ENCODE results near the gene NOB1. TPM values are rescaled to one million over a fixed set of nuclear protein-coding genes. Genes with fewer than 3 reads are reported as not detected.

Gene NOB1
- total RNA-seq, 1 donor from 2014 or later: 20.2 TPM

DNA sequence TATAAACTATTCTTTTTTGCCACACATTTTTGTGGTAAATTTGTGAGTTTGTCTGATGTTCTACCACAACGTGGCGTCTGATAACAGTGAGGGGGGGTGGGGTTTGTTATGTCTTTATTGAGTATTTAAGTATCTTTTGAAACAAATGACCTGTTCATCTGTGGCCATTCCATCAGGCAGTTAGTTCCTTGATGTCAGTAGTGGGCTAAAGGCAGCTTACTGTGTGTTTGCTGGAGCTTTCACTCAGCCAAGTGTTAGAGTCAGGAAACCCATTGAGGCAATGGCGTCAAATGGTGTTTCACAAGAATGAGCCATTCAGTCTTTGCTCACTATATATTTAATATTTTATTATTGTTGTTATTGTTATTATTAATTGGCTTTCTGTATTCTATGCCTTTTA, 56.3 kb downstream of the NOB1 start:
- Histone ChIP-seq H3K9me3 (no peaks in the 10 kb centered on the region), H3K27me3 (no peaks in the 10 kb centered on the region), H3K27ac (no peak overlapping the region), H3K36me3 (peaks cover 30 to 42% of the 10 kb centered on the region in 2 donors), H3K4me1 (no peaks in the 10 kb centered on the region), H3K4me3 (no peak overlapping the region)
- DNase-seq (ENCODE audit: low spot score in 2 of 2): no peak
- intact Hi-C loops (cut with DNase I): no loop called here
- TF ChIP-seq, protein P1, sequence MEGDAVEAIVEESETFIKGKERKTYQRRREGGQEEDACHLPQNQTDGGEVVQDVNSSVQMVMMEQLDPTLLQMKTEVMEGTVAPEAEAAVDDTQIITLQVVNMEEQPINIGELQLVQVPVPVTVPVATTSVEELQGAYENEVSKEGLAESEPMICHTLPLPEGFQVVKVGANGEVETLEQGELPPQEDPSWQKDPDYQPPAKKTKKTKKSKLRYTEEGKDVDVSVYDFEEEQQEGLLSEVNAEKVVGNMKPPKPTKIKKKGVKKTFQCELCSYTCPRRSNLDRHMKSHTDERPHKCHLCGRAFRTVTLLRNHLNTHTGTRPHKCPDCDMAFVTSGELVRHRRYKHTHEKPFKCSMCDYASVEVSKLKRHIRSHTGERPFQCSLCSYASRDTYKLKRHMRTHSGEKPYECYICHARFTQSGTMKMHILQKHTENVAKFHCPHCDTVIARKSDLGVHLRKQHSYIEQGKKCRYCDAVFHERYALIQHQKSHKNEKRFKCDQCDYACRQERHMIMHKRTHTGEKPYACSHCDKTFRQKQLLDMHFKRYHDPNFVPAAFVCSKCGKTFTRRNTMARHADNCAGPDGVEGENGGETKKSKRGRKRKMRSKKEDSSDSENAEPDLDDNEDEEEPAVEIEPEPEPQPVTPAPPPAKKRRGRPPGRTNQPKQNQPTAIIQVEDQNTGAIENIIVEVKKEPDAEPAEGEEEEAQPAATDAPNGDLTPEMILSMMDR (IDR thresholded peaks at IDR 0.05): no peak

DNA sequence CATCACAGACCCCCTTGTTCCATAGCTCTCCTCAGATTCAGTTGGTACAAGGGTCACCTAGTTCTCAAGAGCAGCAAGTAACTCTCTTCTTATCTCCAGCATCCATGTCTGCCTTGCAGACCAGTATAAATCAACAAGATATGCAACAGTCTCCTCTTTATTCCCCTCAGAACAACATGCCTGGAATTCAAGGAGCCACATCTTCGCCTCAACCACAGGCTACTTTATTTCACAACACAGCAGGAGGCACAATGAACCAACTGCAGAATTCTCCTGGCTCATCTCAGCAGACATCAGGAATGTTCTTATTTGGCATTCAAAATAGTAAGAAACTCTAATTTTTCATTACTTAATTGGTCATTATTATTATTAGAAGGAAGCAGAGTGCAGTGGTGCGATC, 60.8 kb downstream of the NOB1 start:
- no peak overlapping the region for H3K4me3 ChIP-seq
- DNase-seq (ENCODE audit: low spot score in 2 of 2): no peak
- H3K4me1 ChIP-seq: no peaks in the 10 kb centered on the region
- no peaks in the 10 kb centered on the region for H3K27me3 ChIP-seq
- no peak overlapping the region for H3K27ac ChIP-seq
- TF ChIP-seq, protein P1 (IDR thresholded peaks at IDR 0.05): no peak
- intact Hi-C loops (cut with DNase I): no loop called here
- H3K36me3 ChIP-seq: peaks cover 54 to 72% of the 10 kb centered on the region in 2 donors
- H3K9me3 ChIP-seq: no peaks in the 10 kb centered on the region

DNA sequence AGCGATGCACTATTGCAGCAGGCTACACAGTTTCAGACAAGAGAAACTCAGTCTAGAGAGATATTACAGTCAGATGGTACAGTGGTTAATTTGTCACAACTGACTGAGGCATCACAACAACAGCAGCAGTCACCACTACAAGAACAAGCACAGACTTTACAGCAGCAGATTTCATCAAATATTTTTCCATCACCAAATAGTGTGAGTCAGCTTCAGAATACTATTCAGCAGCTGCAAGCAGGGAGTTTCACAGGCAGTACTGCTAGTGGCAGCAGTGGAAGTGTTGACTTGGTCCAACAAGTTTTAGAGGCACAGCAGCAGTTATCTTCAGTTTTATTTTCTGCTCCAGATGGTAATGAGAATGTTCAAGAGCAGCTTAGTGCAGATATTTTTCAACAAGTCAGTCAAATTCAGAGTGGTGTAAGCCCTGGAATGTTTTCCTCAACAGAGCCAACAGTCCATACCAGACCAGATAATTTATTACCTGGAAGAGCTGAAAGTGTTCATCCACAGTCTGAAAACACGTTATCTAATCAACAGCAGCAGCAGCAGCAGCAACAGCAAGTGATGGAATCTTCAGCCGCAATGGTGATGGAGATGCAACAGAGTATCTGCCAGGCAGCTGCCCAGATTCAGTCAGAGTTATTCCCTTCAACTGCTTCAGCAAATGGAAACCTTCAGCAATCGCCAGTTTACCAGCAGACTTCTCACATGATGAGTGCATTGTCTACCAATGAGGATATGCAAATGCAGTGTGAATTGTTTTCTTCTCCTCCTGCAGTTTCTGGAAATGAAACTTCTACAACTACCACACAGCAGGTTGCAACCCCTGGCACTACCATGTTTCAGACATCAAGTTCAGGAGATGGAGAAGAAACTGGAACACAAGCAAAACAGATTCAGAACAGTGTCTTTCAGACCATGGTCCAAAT, 62.5 kb downstream of the NOB1 start:
- TF ChIP-seq, protein P1 (IDR thresholded peaks at IDR 0.05): no peak
- peaks cover 51 to 71% of the 10 kb centered on the region in 2 donors for H3K36me3 ChIP-seq
- no peak for DNase-seq (ENCODE audit: low spot score in 2 of 2)
- no peaks in the 10 kb centered on the region for H3K4me1 ChIP-seq
- no peak overlapping the region for H3K27ac ChIP-seq
- no peaks in the 10 kb centered on the region for H3K9me3 ChIP-seq
- intact Hi-C loops (cut with DNase I): no loop called here
- H3K4me3 ChIP-seq: no peak overlapping the region
- H3K27me3 ChIP-seq: no peaks in the 10 kb centered on the region

Other genes starting within 250 kb of the NOB1 start
- 48.9 TPM for gene NFAT5, start 189.0 kb downstream of the NOB1 start, total RNA-seq
- gene NQO1, start 28.4 kb downstream of the NOB1 start, total RNA-seq: 58.6 TPM
- gene WWP2, start 7.4 kb upstream of the NOB1 start, total RNA-seq: 71.2 TPM
- gene CLEC18A, start 196.4 kb upstream of the NOB1 start, total RNA-seq: 25.2 TPM

Measured in ascending aorta (tissue), 2 donors.